ENCODE results near the gene CTDSPL. TPM values are rescaled to one million over a fixed set of nuclear protein-coding genes. Genes with fewer than 3 reads are reported as not detected.
A peak's percentile ranks its signal among the peaks of the same experiment; 100 is the strongest.

CTDSPL gene
- total RNA-seq, 1 donor from 2014 or later, result 72.7 TPM

- peaks cover 8% of the 10 kb centered on the region for H3K9me3 Mint-ChIP-seq
- no peak for TF ChIP-seq CTCF (conservative IDR thresholded peaks at IDR 0.05)
- H3K27me3 Mint-ChIP-seq, result no peaks in the 10 kb centered on the region
- peaks cover 70% of the 10 kb centered on the region for H3K4me1 Mint-ChIP-seq (ENCODE audit: unreplicated experiment)
- H3K36me3 Mint-ChIP-seq, result peaks cover 15% of the 10 kb centered on the region
- no peak for DNase-seq (ENCODE audit: extremely low spot score, unreplicated experiment)
- peak overlapping the region; percentile 34 for H3K4me3 Mint-ChIP-seq
- H3K27ac Mint-ChIP-seq, result peak overlapping the region; percentile 31
These were observed 45.7 kb downstream of the CTDSPL start for GRCh38 chr3:37907371-37907770.

DNA sequence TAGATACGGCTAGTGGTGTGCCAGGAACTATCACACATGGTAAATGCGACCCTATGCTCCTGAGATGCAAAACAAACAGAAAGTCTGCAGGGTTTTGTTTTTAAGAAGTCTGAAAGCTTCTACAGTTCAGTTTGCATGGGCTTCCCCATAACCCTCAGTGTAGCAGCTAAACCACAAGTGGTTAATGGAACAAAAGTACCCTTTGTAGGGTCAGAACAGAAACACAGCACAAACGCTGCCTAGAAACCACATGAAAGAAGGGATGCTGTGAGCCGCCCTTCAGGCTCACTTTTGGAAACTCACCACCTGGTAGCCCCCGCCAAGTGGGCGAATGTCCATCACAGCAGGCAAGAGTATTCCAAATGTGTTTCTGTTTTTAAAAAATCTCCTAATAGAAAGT is 46.2 kb downstream of the CTDSPL start:
- Mint-ChIP-seq H3K36me3 (peaks cover 16% of the 10 kb centered on the region), H3K27me3 (no peaks in the 10 kb centered on the region), H3K4me3 (no peak overlapping the region), H3K27ac (no peak overlapping the region), H3K4me1 (ENCODE audit: unreplicated experiment) (peaks cover 65% of the 10 kb centered on the region), H3K9me3 (peaks cover 8% of the 10 kb centered on the region)
- no peak for TF ChIP-seq CTCF (conservative IDR thresholded peaks at IDR 0.05)
- DNase-seq (ENCODE audit: extremely low spot score, unreplicated experiment), result no peak

DNA sequence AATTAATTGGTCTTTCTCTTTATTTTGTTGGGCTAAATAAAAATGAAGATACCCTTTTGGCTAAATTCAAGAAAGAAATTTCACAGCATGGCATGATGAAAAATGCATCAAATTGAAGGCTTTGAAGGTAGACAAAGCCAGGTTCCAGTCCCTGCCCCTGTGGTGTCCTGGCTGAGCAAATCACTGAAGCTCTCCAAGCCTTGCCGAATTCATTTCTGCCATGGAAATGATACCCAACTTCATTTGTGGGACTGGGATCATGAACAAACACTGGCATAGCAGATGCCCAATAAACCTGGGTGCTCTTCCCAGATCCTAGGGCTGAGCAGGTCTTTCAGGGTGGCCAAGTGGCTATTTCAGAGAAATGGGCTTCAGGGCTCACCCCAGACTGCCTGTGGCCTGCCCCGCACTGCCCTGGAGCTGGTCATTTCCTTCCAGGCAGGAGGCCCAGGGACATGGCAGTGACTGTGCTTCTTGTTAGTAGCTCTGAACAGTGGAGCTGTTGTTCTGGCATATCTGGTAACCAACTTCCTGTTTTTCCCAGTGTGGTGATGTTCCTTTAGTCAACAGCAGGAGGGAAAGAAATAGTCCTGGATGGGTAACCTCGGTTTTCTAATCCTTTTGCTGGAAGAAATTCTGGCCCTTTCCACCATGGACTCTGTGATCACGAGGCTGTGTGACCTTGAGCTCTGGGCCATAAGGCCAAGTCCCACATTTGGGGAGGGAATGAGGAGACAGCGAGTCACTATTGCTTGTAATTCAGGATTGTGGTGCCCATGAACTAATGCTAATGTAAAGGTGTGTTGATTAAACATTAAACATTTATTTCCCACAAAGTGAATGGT is 47.6 kb downstream of the CTDSPL start:
- no peak for DNase-seq (ENCODE audit: extremely low spot score, unreplicated experiment)
- TF ChIP-seq CTCF (conservative IDR thresholded peaks at IDR 0.05), result no peak
- peaks cover 53% of the 10 kb centered on the region for H3K4me1 Mint-ChIP-seq (ENCODE audit: unreplicated experiment)
- no peak overlapping the region for H3K27ac Mint-ChIP-seq
- H3K36me3 Mint-ChIP-seq, result peaks cover 24% of the 10 kb centered on the region
- H3K27me3 Mint-ChIP-seq, result no peaks in the 10 kb centered on the region
- H3K9me3 Mint-ChIP-seq, result peaks cover 8% of the 10 kb centered on the region
- no peak overlapping the region for H3K4me3 Mint-ChIP-seq

DNA sequence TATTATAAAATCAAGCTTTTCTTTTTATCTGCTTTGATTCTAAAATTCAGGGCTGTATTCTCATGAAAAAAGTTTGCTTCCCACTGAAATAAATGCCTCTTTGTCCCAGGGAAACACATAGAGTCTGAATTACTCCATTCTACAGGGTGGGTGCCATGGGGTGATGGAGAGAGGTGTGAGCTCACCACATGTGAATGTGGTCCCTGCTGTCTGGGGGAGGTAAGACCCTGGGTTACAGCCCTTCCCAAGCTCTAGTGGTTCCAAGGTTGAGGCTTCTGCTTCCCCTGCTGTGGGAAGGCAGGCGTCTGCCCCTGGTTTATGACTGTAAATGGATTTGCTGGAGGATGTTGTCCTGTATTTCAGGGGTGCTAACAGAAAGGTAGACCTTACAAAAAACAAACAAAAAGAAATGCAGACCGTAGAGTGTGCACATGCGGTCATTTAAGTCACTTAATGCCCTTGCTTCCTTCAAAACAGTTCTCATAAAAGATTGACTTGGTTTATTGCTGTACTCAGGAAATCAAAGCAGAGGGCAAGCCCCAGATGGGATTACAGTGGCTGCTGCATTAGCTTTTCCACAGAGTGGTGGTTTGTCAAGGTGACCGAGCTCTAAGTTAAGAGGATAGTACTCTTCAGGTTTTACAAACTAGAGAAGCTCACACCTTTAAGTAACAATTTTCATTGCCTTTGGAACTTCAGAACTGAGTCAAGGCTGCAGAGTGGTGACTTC is 49.2 kb downstream of the CTDSPL start:
- H3K27ac Mint-ChIP-seq, result no peak overlapping the region
- no peak for TF ChIP-seq CTCF (conservative IDR thresholded peaks at IDR 0.05)
- H3K27me3 Mint-ChIP-seq, result no peaks in the 10 kb centered on the region
- DNase-seq (ENCODE audit: extremely low spot score, unreplicated experiment), result no peak
- H3K36me3 Mint-ChIP-seq, result peaks cover 28% of the 10 kb centered on the region
- no peak overlapping the region for H3K4me3 Mint-ChIP-seq
- peaks cover 41% of the 10 kb centered on the region for H3K4me1 Mint-ChIP-seq (ENCODE audit: unreplicated experiment)
- H3K9me3 Mint-ChIP-seq, result peaks cover 8% of the 10 kb centered on the region

DNA sequence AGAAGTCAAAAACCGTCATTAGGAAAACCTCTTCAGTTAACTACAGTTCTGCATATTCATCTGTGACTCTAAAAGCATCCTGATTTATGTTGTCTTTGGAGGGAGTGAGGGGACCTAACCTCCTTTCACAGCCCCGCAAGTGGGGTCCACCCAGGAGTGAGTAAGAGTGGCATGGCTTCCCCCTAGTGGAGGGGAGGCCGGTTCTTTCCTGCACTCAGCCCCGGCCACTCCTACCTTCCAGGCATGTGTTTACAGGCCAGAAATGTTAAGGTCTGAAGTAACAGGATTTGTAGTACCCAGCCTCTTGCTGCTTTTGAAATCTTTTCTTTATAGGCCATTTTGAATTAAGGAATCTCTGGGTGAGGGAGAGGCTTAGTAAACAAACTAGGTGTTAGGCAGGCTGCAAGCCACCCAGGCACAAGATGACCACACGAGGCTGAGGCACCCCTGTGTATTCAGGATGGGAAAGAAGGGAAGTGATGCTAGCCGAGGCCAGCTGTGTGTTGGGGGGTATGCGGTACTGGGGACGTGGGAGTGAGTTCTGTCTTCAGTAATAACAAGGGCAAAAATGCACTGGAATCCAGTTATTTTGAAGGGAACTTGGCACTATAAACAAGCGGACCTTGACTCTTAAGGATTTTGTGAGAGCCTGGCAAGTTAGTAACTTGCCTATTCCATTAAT is 50.5 kb downstream of the CTDSPL start:
- peaks cover 35% of the 10 kb centered on the region for H3K4me1 Mint-ChIP-seq (ENCODE audit: unreplicated experiment)
- peaks cover 8% of the 10 kb centered on the region for H3K9me3 Mint-ChIP-seq
- H3K27me3 Mint-ChIP-seq, result no peaks in the 10 kb centered on the region
- no peak overlapping the region for H3K4me3 Mint-ChIP-seq
- peaks cover 32% of the 10 kb centered on the region for H3K36me3 Mint-ChIP-seq
- TF ChIP-seq CTCF (conservative IDR thresholded peaks at IDR 0.05), result peak; percentile 43
- no peak for DNase-seq (ENCODE audit: extremely low spot score, unreplicated experiment)
- no peak overlapping the region for H3K27ac Mint-ChIP-seq

All from type B pancreatic cell (in vitro differentiated cells).